GM12892 (cell line): ENCODE measurements around the gene LMX1B.

ENCODE experiments used
- DNase-seq: peaks from one replicate; pipeline ENCODE4 v3.0.0; 2011; ENCODE audit not compliant: insufficient read length
- FAIRE-seq: peaks from 2 replicates; lab custom pipeline; 2011; peaks lifted over from hg19 to GRCh38; lab: Jason Lieb, UNC
- POLR2A ChIP-seq: IDR thresholded peaks from 2 replicates; pipeline ENCODE4 v1.6.1; 2011; ENCODE audit warnings: low read depth, low read length, control low read depth
- POLR2AphosphoS5 ChIP-seq: IDR thresholded peaks from 2 replicates; pipeline ENCODE4 v1.6.1; 2011; ENCODE audit warnings: low read depth, low read length, control low read depth
- TAF1 ChIP-seq: IDR thresholded peaks from 2 replicates; pipeline ENCODE4 v1.6.1; 2011; ENCODE audit warnings: low read depth, mild to moderate bottlenecking, control low read depth, low read length, borderline replicate concordance

LMX1B gene

DNA sequence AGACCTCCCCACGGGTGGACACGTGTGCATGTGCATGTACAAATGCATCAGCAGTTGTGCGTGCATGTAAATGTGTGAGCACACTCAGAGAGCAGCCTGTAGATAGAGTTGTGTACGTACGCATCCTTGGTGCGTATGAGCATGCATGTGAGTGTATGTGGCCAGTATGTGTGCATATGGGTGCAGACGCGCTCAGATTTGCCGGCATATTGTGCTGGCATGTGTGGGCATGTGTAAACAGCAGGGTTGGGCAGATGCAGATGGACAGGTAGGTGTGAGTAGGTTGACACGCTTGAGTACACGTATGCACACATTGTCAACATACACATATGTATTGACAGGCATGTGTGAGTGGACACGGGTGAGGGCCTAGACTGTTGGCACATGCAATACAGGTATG is 56.5 kb downstream of the LMX1B start:
- TF ChIP-seq POLR2AphosphoS5 (no peak), TAF1 (no peak), POLR2A (no peak)
- DNase-seq (no peak), FAIRE-seq (no peak)

GRCh38 chr9:126671381-126671831 is 57.7 kb downstream of the LMX1B start:
- FAIRE-seq, result no peak
- DNase-seq, result no peak
- TF ChIP-seq TAF1 (no peak), POLR2AphosphoS5 (no peak), POLR2A (no peak)

DNA sequence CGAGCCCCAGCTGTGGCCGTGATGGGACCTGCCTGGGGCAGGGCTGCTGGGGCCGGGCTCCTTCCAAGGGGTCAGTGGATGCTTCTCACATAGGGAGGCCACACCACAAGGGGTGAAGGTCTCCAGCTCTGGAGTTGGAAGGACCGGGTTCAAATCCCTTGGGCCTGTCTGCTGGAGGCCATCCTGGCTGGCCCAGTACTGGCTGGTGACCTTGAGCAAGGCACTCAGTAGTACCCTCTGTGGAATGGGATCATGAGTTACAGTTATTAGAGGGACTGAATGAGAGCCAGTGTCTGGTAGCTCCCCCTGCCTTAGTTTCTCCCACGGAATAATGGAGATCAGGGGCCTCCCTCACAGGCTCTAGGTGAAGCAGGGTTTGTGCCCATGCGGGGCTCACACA is 58.3 kb downstream of the LMX1B start:
- FAIRE-seq (no peak), DNase-seq (no peak)
- TF ChIP-seq POLR2A, result no peak
- TF ChIP-seq TAF1, result no peak
- no peak for TF ChIP-seq POLR2AphosphoS5

- no peak for FAIRE-seq
- TF ChIP-seq TAF1, result no peak
- no peak for TF ChIP-seq POLR2AphosphoS5
- no peak for TF ChIP-seq POLR2A
- no peak for DNase-seq
Measured at GRCh38 chr9:126672634-126673284, 59.0 kb downstream of the LMX1B start.

DNA sequence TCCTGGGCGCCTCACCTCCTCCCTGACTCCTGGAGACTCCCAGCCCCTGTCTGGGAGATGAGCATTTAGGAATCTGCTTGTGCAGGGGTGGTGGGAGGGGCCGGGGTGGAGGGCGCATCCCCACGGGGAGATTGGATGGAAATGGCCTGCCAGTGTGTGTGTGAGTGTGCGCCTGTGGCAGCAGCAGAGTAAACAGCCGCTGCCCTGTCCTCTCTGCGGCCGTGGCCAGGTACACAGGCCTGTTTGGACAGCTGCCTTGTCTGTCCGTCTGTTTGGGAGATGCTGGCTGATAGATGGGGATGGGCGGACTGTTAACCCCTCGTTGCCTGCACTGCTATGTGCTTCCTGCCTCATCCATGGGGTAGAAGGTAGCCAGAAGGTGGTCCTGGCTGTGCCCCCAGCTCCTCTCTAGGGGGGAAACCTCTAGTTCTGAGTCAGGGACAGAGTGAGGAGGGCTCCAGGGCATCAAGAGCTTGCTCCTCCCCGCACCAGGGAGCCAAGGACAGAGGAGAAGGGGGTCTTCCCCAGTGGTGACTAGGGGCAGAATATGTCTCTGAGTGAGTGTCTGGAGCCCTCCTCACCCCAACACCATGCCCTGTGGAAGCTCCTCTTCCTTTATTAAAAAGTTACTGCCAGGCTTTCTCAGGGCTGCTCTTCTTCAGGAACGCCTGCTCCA is 60.1 kb downstream of the LMX1B start:
- DNase-seq (no peak), FAIRE-seq (no peak)
- TF ChIP-seq TAF1, result no peak
- no peak for TF ChIP-seq POLR2A
- TF ChIP-seq POLR2AphosphoS5, result no peak

DNA sequence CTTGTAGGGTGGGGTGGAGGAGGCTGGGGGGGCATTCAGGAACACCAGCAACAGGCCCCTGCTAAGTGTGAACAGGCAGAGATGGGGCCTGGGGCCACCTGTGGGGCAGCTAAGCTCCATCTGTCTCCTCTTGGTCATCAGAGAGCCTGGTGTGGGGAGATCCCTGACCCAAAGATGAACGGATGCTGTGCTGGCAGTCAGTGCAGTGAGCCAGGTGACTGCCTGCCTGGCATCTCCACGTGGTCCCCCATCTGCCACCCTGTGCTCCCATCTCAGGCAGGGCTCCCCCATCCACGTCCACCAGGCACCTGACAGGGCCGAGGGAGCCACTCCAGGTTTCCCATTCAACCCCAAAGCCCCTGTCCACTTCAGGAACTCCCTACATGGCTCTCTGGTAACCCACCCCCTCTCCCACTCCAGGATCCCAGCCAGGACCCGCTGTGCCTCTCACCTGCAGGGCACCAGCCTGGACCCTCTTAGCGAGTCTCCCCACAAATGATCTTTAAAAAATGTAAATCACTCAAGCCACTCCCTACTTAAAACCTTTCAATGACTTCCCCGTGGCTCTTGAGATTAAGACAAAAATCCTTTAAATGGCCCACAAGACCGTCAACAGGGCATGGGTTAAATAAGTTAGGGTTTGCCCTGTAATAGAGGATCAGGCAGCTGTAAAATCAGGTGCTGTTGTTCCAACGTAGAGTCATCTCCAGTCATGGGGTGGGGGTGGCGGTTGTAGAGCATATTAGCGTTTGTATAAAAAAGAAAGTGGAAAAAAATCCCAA is 60.8 kb downstream of the LMX1B start:
- FAIRE-seq (no peak), DNase-seq (no peak)
- no peak for TF ChIP-seq POLR2AphosphoS5

DNA sequence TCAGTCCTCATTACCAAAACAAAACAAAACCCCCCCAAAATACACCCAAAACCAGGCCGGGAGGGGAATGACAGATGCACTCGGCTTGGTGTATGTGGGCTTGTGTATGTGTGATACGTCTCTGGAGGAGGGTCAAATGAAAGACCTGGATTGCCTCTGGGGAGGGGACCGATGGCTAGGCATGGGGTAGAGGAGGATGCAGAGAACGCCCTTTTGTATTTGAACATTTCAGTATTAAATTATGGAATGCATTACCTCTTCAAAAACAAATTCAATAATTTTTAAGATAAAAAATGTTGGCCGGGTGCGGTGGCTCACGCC is 61.4 kb downstream of the LMX1B start:
- no peak for TF ChIP-seq TAF1
- TF ChIP-seq POLR2A, result no peak
- TF ChIP-seq POLR2AphosphoS5, result no peak
- FAIRE-seq (no peak), DNase-seq (no peak)

GRCh38 chr9:126676102-126676684 is 62.5 kb downstream of the LMX1B start:
- no peak for DNase-seq
- FAIRE-seq, result no peak
- TF ChIP-seq POLR2AphosphoS5, result no peak
- no peak for TF ChIP-seq POLR2A
- no peak for TF ChIP-seq TAF1

- no peak for DNase-seq
- TF ChIP-seq TAF1, result no peak
- TF ChIP-seq POLR2A, result no peak
- no peak for TF ChIP-seq POLR2AphosphoS5
- FAIRE-seq, result no peak
Measured at GRCh38 chr9:126676685-126677143, 63.0 kb downstream of the LMX1B start.

GRCh38 chr9:126677188-126678084 is 63.7 kb downstream of the LMX1B start:
- no peak for FAIRE-seq
- DNase-seq, result no peak
- TF ChIP-seq POLR2AphosphoS5 (no peak), POLR2A (no peak), TAF1 (no peak)
